IMR-90 (cell line): ENCODE measurements around the gene SCAMP4.
A peak's percentile ranks its signal among the peaks of the same experiment; 100 is the strongest.

ENCODE experiments used
- BHLHE40 ChIP-seq: fragments of 150-350 bp; IDR thresholded peaks from 2 replicates; pipeline ENCODE4 v1.6.1; 2016; ENCODE audit warnings: mild to moderate bottlenecking, low read depth, low read length
- CEBPB ChIP-seq: IDR thresholded peaks from 2 replicates; pipeline ENCODE4 v1.6.1; 2012; ENCODE audit warnings: low read depth, low read length, improper control_type of control experiment
- CHD1 ChIP-seq: IDR thresholded peaks from 2 replicates; pipeline ENCODE4 v1.6.1; 2012; ENCODE audit warnings: low read depth, low read length, improper control_type of control experiment
- FOS ChIP-seq: fragments of 150-350 bp; IDR thresholded peaks from 2 replicates; pipeline ENCODE4 v1.6.1; 2016; ENCODE audit warnings: low read depth, low read length
- MAFK ChIP-seq: IDR thresholded peaks from 2 replicates; pipeline ENCODE4 v1.6.1; 2012; ENCODE audit warnings: low read depth, low read length, improper control_type of control experiment
- MXI1 ChIP-seq: IDR thresholded peaks from 2 replicates; pipeline ENCODE4 v1.6.1; 2012; ENCODE audit warnings: low read depth, mild to moderate bottlenecking, low read length, moderate library complexity, borderline replicate concordance
- POLR2A ChIP-seq: IDR thresholded peaks from 2 replicates; pipeline ENCODE4 v1.6.1; 2012; ENCODE audit warnings: mild to moderate bottlenecking, low read depth, low read length
- RAD21 ChIP-seq: IDR thresholded peaks from 2 replicates; pipeline ENCODE4 v1.6.1; 2012; ENCODE audit warnings: low read length, improper control_type of control experiment
- RCOR1 ChIP-seq: IDR thresholded peaks from 2 replicates; pipeline ENCODE4 v1.6.1; 2012; ENCODE audit warnings: mild to moderate bottlenecking, low read length, improper control_type of control experiment; ENCODE audit not compliant: insufficient replicate concordance
- RFX5 ChIP-seq: IDR thresholded peaks from 2 replicates; pipeline ENCODE4 v1.8.0; 2012; ENCODE audit warnings: low read depth, mild to moderate bottlenecking, low read length, moderate library complexity
- SMC3 ChIP-seq: fragments of 150-350 bp; IDR thresholded peaks from 2 replicates; pipeline ENCODE4 v1.6.1; 2016; ENCODE audit warnings: low read depth, mild to moderate bottlenecking, antibody characterized with exemption, low read length, moderate library complexity
- TF ChIP-seq, protein P1 (sequence below): conservative IDR thresholded peaks from 2 replicates; pipeline ENCODE4 v1.5.1; 2012; ENCODE audit warnings: mild to moderate bottlenecking, low read depth, low read length, improper control_type of control experiment
- TF ChIP-seq, protein P2 (sequence below): fragments of 150-350 bp; IDR thresholded peaks from 2 replicates; pipeline ENCODE4 v1.6.1; 2017; ENCODE audit warnings: mild to moderate bottlenecking, antibody characterized with exemption, low read length, low read depth

DNA sequence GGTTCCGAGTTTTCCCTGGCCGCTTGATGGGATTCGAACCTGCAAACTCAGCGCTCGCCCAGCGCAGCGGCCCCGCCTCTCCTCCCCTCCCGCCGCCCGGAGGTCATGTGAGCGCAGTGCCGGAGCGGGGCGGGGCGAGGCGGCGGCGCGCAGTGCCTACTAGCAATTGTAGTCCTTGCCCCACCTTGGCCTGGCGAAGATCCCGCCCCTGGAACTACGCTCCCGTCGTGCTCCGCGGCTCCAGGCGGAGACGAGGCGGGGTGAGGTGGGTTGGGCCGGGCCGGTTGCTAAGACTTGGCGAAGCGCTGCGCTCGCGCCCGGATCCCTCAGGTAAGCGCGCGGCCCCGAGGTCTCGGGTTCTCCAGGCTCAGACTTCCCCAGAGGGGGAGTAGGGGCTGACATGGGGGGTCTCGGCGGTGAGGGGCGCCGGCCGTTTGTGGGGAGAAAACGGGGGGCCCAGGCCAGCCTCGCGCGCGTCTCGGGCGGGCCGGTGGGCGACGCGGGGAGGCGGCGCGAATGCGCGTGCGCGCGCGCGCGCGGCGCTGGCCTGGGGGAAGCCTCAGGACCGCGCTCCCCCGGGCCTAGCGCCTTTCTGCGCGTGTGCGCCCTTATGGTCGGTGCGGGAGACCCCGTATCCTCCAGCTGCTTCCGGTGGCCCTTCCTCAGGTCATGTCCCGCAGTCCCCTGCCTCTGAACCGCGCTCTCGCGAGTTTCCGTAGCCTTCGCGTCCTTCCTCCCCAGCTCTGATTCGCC lies at the start of gene SCAMP4, which contains the start of gene ADAT3:
- TF ChIP-seq, protein P1, sequence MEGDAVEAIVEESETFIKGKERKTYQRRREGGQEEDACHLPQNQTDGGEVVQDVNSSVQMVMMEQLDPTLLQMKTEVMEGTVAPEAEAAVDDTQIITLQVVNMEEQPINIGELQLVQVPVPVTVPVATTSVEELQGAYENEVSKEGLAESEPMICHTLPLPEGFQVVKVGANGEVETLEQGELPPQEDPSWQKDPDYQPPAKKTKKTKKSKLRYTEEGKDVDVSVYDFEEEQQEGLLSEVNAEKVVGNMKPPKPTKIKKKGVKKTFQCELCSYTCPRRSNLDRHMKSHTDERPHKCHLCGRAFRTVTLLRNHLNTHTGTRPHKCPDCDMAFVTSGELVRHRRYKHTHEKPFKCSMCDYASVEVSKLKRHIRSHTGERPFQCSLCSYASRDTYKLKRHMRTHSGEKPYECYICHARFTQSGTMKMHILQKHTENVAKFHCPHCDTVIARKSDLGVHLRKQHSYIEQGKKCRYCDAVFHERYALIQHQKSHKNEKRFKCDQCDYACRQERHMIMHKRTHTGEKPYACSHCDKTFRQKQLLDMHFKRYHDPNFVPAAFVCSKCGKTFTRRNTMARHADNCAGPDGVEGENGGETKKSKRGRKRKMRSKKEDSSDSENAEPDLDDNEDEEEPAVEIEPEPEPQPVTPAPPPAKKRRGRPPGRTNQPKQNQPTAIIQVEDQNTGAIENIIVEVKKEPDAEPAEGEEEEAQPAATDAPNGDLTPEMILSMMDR = no peak
- TF ChIP-seq POLR2A (peak; percentile 79), RFX5 (0 out of 2 replicates have a peak, but pooled peaks have one; percentile 3), BHLHE40 (peak; percentile 69), MAFK (no peak), CHD1 (no peak), SMC3 (no peak), CEBPB (no peak), RCOR1 (peak; percentile 44), FOS (no peak), MXI1 (peak; percentile 56; the same call in 1 of the 2 replicates), RAD21 (no peak)
- TF ChIP-seq, protein P2, sequence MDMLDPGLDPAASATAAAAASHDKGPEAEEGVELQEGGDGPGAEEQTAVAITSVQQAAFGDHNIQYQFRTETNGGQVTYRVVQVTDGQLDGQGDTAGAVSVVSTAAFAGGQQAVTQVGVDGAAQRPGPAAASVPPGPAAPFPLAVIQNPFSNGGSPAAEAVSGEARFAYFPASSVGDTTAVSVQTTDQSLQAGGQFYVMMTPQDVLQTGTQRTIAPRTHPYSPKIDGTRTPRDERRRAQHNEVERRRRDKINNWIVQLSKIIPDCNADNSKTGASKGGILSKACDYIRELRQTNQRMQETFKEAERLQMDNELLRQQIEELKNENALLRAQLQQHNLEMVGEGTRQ = peak; percentile 92
